ENCODE results near the gene STK32C.
"Not testable (repeated sequence)": the region's sequence is repeated elsewhere in the genome, so short reads cannot be mapped to it uniquely, and the experiment has no call there.

The STK32C gene

GRCh38 chr10:132162590-132163277, 145.0 kb downstream of the STK32C start:
- no peak for DNase-seq

GRCh38 chr10:132162021-132162531, 145.7 kb downstream of the STK32C start:
- no peak for DNase-seq

GRCh38 chr10:132160834-132161622, 146.7 kb downstream of the STK32C start:
- not testable (repeated sequence) for DNase-seq

GRCh38 chr10:132160231-132160630, 147.5 kb downstream of the STK32C start:
- not testable (repeated sequence) for DNase-seq

GRCh38 chr10:132159302-132160230, 148.2 kb downstream of the STK32C start:
- DNase-seq: not testable (repeated sequence)

GRCh38 chr10:132158823-132159222, 148.9 kb downstream of the STK32C start:
- no peak for DNase-seq

- DNase-seq: no peak
Observed at GRCh38 chr10:132158122-132158741, 149.5 kb downstream of the STK32C start.

Measured in NCI-H526 treated with DMSO at 0.1 percent for 48 hours (cell line).